ENCODE measurements around the gene PGAM5.

The PGAM5 gene

DNA sequence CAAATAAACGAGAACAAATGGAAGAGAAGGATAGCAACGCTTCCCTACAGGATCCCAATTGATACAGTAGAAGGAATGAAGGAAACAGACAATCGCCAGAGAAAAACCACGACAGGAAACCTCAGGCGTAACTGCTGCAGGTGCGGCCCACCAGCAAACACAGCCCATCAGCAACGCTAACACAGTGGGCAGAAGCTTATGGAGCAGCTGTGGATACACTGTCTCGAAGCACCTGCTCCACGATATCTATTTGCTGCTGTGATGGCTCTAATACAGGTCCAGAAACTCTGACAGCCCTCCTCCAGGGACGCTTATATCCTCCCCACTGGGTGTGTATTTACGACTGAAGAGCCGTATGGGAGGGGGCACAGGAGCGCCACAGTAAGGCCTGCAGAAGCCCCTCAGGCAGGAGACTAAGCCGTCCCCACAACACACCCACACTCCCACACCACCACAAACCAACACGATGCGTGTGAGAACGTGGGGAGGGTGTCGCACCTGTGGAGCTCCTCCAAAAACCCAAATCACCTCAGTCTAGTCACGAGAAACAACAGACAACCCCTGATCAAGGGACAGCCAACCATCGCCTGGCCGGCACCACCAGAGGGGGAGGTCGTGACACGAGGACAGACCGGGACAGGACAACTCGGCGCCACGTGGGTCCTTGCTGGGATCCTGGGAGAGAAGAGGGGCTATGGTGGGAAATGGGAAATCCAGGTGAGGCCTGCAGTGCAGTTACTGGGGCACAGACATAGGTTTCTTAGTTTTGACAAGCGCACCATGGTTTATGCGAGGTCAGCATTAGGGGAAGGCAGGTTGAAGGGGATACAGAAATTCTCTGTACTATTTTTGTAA is 47.5 kb upstream of the PGAM5 start:
- Histone ChIP-seq H3K27me3 (ENCODE audit: low read length) (no peaks in the 10 kb centered on the region), H3K9me3 (ENCODE audit: insufficient read depth, low read length) (no peaks in the 10 kb centered on the region), H3F3A (ENCODE audit: insufficient read depth) (no peaks in the 10 kb centered on the region), H3K27ac (ENCODE audit: low read depth, low read length) (no peak overlapping the region), H3K36me3 (ENCODE audit: low read length) (peaks cover 38% of the 10 kb centered on the region), H3K79me2 (ENCODE audit: insufficient read depth, low read length) (no peaks in the 10 kb centered on the region), H2AFZ (ENCODE audit: low read depth, low read length, severe bottlenecking) (no peak overlapping the region), H3K9me2 (replicated peaks; ENCODE audit: insufficient read depth, low read length) (no peaks in the 10 kb centered on the region), H3K4me3 (ENCODE audit: insufficient read depth, low read length, poor library complexity, severe bottlenecking) (no peak overlapping the region), H4K20me1 (ENCODE audit: low read depth, low read length) (no peaks in the 10 kb centered on the region), H3K9ac (ENCODE audit: low read length) (no peak overlapping the region), H3K4me2 (ENCODE audit: low read depth, low read length, poor library complexity, severe bottlenecking) (no peak overlapping the region)
- TF ChIP-seq EZH2phosphoT487 (conservative IDR thresholded peaks at IDR 0.05; ENCODE audit: low read length) = no peak
- TF ChIP-seq, protein P1, sequence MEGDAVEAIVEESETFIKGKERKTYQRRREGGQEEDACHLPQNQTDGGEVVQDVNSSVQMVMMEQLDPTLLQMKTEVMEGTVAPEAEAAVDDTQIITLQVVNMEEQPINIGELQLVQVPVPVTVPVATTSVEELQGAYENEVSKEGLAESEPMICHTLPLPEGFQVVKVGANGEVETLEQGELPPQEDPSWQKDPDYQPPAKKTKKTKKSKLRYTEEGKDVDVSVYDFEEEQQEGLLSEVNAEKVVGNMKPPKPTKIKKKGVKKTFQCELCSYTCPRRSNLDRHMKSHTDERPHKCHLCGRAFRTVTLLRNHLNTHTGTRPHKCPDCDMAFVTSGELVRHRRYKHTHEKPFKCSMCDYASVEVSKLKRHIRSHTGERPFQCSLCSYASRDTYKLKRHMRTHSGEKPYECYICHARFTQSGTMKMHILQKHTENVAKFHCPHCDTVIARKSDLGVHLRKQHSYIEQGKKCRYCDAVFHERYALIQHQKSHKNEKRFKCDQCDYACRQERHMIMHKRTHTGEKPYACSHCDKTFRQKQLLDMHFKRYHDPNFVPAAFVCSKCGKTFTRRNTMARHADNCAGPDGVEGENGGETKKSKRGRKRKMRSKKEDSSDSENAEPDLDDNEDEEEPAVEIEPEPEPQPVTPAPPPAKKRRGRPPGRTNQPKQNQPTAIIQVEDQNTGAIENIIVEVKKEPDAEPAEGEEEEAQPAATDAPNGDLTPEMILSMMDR (IDR thresholded peaks at IDR 0.05; ENCODE audit: insufficient read depth, low read length, poor library complexity, severe bottlenecking) = no peak

DNA sequence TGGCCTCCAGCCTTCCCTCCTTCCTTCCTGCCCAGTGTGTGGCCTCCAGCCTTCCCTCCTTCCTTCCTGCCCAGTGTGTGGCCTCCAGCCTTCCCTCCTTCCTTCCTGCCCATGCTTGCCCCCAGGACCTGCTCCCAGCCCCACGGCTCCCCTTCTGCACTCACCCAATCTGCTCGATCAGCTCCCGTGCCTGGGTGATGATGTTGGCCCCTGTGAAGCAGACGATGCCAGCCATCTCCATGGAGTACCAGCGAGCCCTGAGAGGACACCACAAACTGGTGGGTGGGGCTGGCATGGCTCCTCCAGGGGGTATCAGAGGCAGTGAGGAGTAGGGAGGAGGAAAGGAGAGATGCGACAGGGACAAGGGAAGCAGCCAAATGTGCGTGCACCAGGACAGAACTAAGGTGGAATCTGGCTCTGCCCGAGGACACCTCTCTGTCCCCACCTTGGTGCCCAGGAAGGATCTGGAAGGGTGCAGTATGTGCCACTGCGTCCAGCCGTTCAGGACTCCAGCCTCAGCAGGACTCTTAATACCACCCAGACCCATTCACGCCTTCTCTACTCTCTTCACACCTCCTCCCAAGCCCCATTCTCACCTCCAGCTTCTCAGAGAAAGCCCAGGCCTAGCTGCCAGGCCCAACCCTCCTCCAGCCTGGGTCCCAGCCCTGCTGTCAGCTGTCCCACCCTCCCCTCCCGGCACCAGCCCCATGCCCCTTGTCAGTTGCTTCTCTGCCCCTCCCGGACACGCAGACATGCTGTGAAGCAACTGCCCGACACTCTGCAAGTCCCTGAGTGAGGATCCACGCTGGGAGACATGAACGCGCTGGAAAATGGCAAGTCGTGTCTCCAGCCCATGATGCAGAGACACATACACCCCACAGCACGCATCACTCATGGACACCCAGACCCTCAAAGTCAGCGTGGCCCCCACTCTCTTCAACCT is 46.2 kb upstream of the PGAM5 start:
- Histone ChIP-seq H3K9me2 (replicated peaks; ENCODE audit: insufficient read depth, low read length) (no peaks in the 10 kb centered on the region), H4K20me1 (ENCODE audit: low read depth, low read length) (no peaks in the 10 kb centered on the region), H3K9me3 (ENCODE audit: insufficient read depth, low read length) (no peaks in the 10 kb centered on the region), H3K9ac (ENCODE audit: low read length) (no peak overlapping the region), H3K4me3 (ENCODE audit: insufficient read depth, low read length, poor library complexity, severe bottlenecking) (no peak overlapping the region), H2AFZ (ENCODE audit: low read depth, low read length, severe bottlenecking) (no peak overlapping the region), H3K36me3 (ENCODE audit: low read length) (peaks cover 34% of the 10 kb centered on the region), H3K27me3 (ENCODE audit: low read length) (no peaks in the 10 kb centered on the region), H3K79me2 (ENCODE audit: insufficient read depth, low read length) (no peaks in the 10 kb centered on the region), H3K27ac (ENCODE audit: low read depth, low read length) (no peak overlapping the region), H3K4me2 (ENCODE audit: low read depth, low read length, poor library complexity, severe bottlenecking) (no peak overlapping the region), H3F3A (ENCODE audit: insufficient read depth) (no peaks in the 10 kb centered on the region)
- TF ChIP-seq, protein P1 (IDR thresholded peaks at IDR 0.05; ENCODE audit: insufficient read depth, low read length, poor library complexity, severe bottlenecking) = no peak
- TF ChIP-seq EZH2phosphoT487 (conservative IDR thresholded peaks at IDR 0.05; ENCODE audit: low read length) = no peak

DNA sequence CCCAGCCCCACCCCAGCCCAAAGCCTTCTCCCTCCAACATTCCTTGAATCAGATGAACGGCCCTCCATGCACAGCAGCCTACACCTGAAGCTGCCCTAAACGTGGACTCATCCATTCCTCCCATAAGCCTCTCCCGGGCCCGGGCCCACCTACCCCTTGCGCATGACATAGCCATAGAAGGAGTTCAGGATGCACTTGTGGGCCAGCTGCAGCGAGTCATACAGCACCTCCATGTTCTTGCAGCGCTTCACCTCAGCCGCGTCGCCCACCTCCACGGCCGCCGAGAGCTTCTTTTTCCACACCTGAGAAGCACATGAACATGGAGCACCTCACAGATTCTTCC is 45.5 kb upstream of the PGAM5 start:
- H3K9ac ChIP-seq (ENCODE audit: low read length) = no peak overlapping the region
- no peak overlapping the region for H2AFZ ChIP-seq (ENCODE audit: low read depth, low read length, severe bottlenecking)
- no peaks in the 10 kb centered on the region for H4K20me1 ChIP-seq (ENCODE audit: low read depth, low read length)
- H3K27me3 ChIP-seq (ENCODE audit: low read length) = no peaks in the 10 kb centered on the region
- H3K9me2 ChIP-seq (replicated peaks; ENCODE audit: insufficient read depth, low read length) = no peaks in the 10 kb centered on the region
- no peak overlapping the region for H3K4me2 ChIP-seq (ENCODE audit: low read depth, low read length, poor library complexity, severe bottlenecking)
- H3K79me2 ChIP-seq (ENCODE audit: insufficient read depth, low read length) = no peaks in the 10 kb centered on the region
- H3K27ac ChIP-seq (ENCODE audit: low read depth, low read length) = no peak overlapping the region
- peaks cover 34% of the 10 kb centered on the region for H3K36me3 ChIP-seq (ENCODE audit: low read length)
- H3K9me3 ChIP-seq (ENCODE audit: insufficient read depth, low read length) = no peaks in the 10 kb centered on the region
- TF ChIP-seq EZH2phosphoT487 (conservative IDR thresholded peaks at IDR 0.05; ENCODE audit: low read length) = no peak
- TF ChIP-seq, protein P1 (IDR thresholded peaks at IDR 0.05; ENCODE audit: insufficient read depth, low read length, poor library complexity, severe bottlenecking) = no peak
- H3F3A ChIP-seq (ENCODE audit: insufficient read depth) = no peaks in the 10 kb centered on the region
- no peak overlapping the region for H3K4me3 ChIP-seq (ENCODE audit: insufficient read depth, low read length, poor library complexity, severe bottlenecking)

Data from SU-DHL-6 (cell line).